Hepatocyte (in vitro differentiated cells): ENCODE results near the gene CGRRF1.

Experiments used
- CTCF ChIP-seq: fragments of 200-600 bp; sonication (generic); IDR thresholded peaks from 2 replicates; pipeline ENCODE4 v1.5.1; 2016; ENCODE audit warnings: antibody characterized with exemption, mild to moderate bottlenecking; ENCODE audit not compliant: poor library complexity
- EZH2 ChIP-seq: fragments of 200-600 bp; sonication (generic); IDR thresholded peaks from 2 replicates; pipeline ENCODE4 v1.6.1; 2016; ENCODE audit warnings: antibody characterized with exemption, mild to moderate bottlenecking, borderline replicate concordance

GRCh38 chr14:54528973-54529372, 19.3 kb downstream of the CGRRF1 start:
- no peak for TF ChIP-seq CTCF
- TF ChIP-seq EZH2, result no peak
